GM04503 (cell line): ENCODE results near the gene MAST4.
A peak's percentile ranks its signal among the peaks of the same experiment; 100 is the strongest.
"Not testable (repeated sequence)": the region's sequence is repeated elsewhere in the genome, so short reads cannot be mapped to it uniquely, and the experiment has no call there.

Experiments
- DNase-seq: peaks from one replicate; pipeline ENCODE4 v3.0.0-alpha.2; 2012; ENCODE audit warnings: low read depth

Gene MAST4

GRCh38 chr5:67092535-67092934, 496.3 kb downstream of the MAST4 start:
- no peak for DNase-seq

- no peak for DNase-seq
Observed at GRCh38 chr5:67093279-67093678, 497.1 kb downstream of the MAST4 start.

- peak; percentile 27 for DNase-seq
Observed at GRCh38 chr5:67094476-67095300, 498.5 kb downstream of the MAST4 start.

GRCh38 chr5:67095346-67096171, 499.4 kb downstream of the MAST4 start:
- peak; percentile 20 for DNase-seq

- DNase-seq: no peak
Observed at GRCh38 chr5:67098656-67099055, 502.5 kb downstream of the MAST4 start.

- no peak for DNase-seq
Observed at GRCh38 chr5:67100301-67100700, 504.1 kb downstream of the MAST4 start.

- no peak for DNase-seq
Observed at GRCh38 chr5:67102708-67103107, 506.5 kb downstream of the MAST4 start.

GRCh38 chr5:67104859-67105258, 508.7 kb downstream of the MAST4 start:
- DNase-seq: no peak

GRCh38 chr5:67105270-67105669, 509.1 kb downstream of the MAST4 start:
- DNase-seq: no peak

- DNase-seq: no peak
Observed at GRCh38 chr5:67106626-67107342, 510.6 kb downstream of the MAST4 start.

- DNase-seq: no peak
Observed at GRCh38 chr5:67111779-67112178, 515.6 kb downstream of the MAST4 start.

- no peak for DNase-seq
Observed at GRCh38 chr5:67115246-67115645, 519.1 kb downstream of the MAST4 start.

- no peak for DNase-seq
Observed at GRCh38 chr5:67115817-67116216, 519.6 kb downstream of the MAST4 start.

GRCh38 chr5:67118050-67118620, 521.9 kb downstream of the MAST4 start:
- no peak for DNase-seq

- no peak for DNase-seq
Observed at GRCh38 chr5:67119010-67119409, 522.8 kb downstream of the MAST4 start.

- DNase-seq: no peak
Observed at GRCh38 chr5:67120032-67120431, 523.8 kb downstream of the MAST4 start.

- no peak for DNase-seq
Observed at GRCh38 chr5:67123819-67124218, 527.6 kb downstream of the MAST4 start.

- DNase-seq: no peak
Observed at GRCh38 chr5:67124556-67124955, 528.4 kb downstream of the MAST4 start.

- not testable (repeated sequence) for DNase-seq
Observed at GRCh38 chr5:67127347-67127895, 531.2 kb downstream of the MAST4 start.

- DNase-seq: no peak
Observed at GRCh38 chr5:67129768-67130167, 533.6 kb downstream of the MAST4 start.

GRCh38 chr5:67133217-67133616, 537.0 kb downstream of the MAST4 start:
- no peak for DNase-seq

GRCh38 chr5:67133776-67134175, 537.6 kb downstream of the MAST4 start:
- DNase-seq: no peak
